HCT116 (cell line): ENCODE data around the gene CASQ1. TPM values are rescaled to one million over a fixed set of nuclear protein-coding genes. Genes with fewer than 3 reads are reported as not detected.

Experiments used
- ATAC-seq: fragments of 200-7000 bp; cut with Tn5 transposase; 2 replicates; pipeline ENCODE4 v1.9.1; 2020; ENCODE audit warnings: mild to moderate bottlenecking, moderate library complexity
- BruUV-seq: library from RNA; stranded (reverse); fragments of 400-500 nt; replicated peaks from 2 replicates; lab custom pipeline; 2021; lab: Mats Ljungman, UMichigan
- CTCF ChIA-PET: fragments of 300-600 bp; sonication (Branson Sonifier 250); formaldehyde crosslinking; loops from one replicate; lab custom pipeline; 2021; ENCODE audit warnings: antibody characterized with exemption; lab: Charles Lee
- POLR2A ChIA-PET: fragments of 300-600, 350-600 bp; sonication (Branson Sonifier 250); formaldehyde crosslinking; loops from one replicate; lab custom pipeline; 2021; ENCODE audit warnings: antibody characterized with exemption; lab: Charles Lee
- RAD21 ChIA-PET, 2 experiments: fragments of 300-600 bp; sonication (Branson Sonifier 250); formaldehyde crosslinking; loops; one replicate each; lab custom pipeline; 2023; ENCODE audit warnings: low total read pairs in 2 of 2; ENCODE audit not compliant: uncharacterized antibody in 2 of 2, unreplicated experiment in 2 of 2, low non-redundant PET in 1 of 2; lab: Charles Lee
- DNase-seq: peaks from one replicate; pipeline ENCODE4 v3.0.0-alpha.2; 2010; ENCODE audit warnings: low read depth, low spot score
- H2AFZ ChIP-seq: fragments of 200-600 bp; shearing (Covaris generic), sonication (generic); 2 replicates; pipeline ENCODE4 v1.6.1; 2017; ENCODE audit warnings: low read depth, mixed run types, mixed read lengths, antibody characterized with exemption, low read length; ENCODE audit not compliant: poor library complexity, severe bottlenecking
- H3K27ac ChIP-seq: 2 replicates; pipeline ENCODE4 v1.5.1; 2012; ENCODE audit warnings: low read depth, low read length
- H3K27me3 ChIP-seq: fragments of 200-600 bp; sonication (generic); 2 replicates; pipeline ENCODE4 v1.6.1; 2016; ENCODE audit warnings: mixed run types, low read length, mixed read lengths; ENCODE audit not compliant: insufficient read depth
- H3K36me3 ChIP-seq, 2 experiments: fragments of 200-500 bp in 1 of 2; fragments of 200-600 bp in 1 of 2; sonication (Bioruptor generic) in 1 of 2; sonication (generic) in 1 of 2; 2 replicates each; pipeline versions ENCODE4 v1.5.1 to v1.6.1; 2014 to 2016; ENCODE audit warnings: low read length in 2 of 2, inconsistent platforms in 1 of 2, mixed read lengths in 1 of 2, mixed run types in 1 of 2; ENCODE audit not compliant: insufficient read depth in 2 of 2, control insufficient read depth in 1 of 2
- H3K4me1 ChIP-seq, 2 experiments: fragments of 200-600 bp in 1 of 2; sonication (generic) in 1 of 2; 2 replicates each; pipeline versions ENCODE4 v1.5.1 to v1.6.1; 2012 to 2017; ENCODE audit warnings: low read length in 2 of 2, inconsistent platforms in 1 of 2, mild to moderate bottlenecking in 1 of 2, mixed read lengths in 1 of 2, mixed run types in 1 of 2, moderate library complexity in 1 of 2; ENCODE audit not compliant: insufficient read depth in 2 of 2, control insufficient read depth in 1 of 2
- H3K4me2 ChIP-seq: fragments of 200-600 bp; sonication (generic); 2 replicates; pipeline ENCODE4 v1.6.1; 2017; ENCODE audit warnings: mixed run types, low read length, mixed read lengths
- H3K4me3 ChIP-seq, 2 experiments: fragments of 200-600 bp in 1 of 2; sonication (generic) in 1 of 2; replicated peaks in 1 of 2; 2 replicates each; pipeline ENCODE4 v1.5.1; 2011 to 2016; ENCODE audit warnings: low read length in 2 of 2, control low read depth in 1 of 2, low read depth in 1 of 2, mild to moderate bottlenecking in 1 of 2, mixed read lengths in 1 of 2, mixed run types in 1 of 2
- H3K79me2 ChIP-seq: fragments of 200-600 bp; sonication (generic); 2 replicates; pipeline ENCODE4 v1.6.1; 2017; ENCODE audit warnings: mild to moderate bottlenecking, mixed run types, low read length, moderate library complexity, mixed read lengths; ENCODE audit not compliant: insufficient read depth
- H3K9ac ChIP-seq: fragments of 200-600 bp; sonication (generic); 2 replicates; pipeline ENCODE4 v1.6.1; 2016; ENCODE audit warnings: low read length, mixed read lengths
- H3K9me2 ChIP-seq: fragments of 200-600 bp; sonication (generic), shearing (Covaris generic); 2 replicates; pipeline ENCODE4 v1.6.1; 2017; ENCODE audit warnings: mixed run types, mild to moderate bottlenecking, moderate library complexity; ENCODE audit not compliant: insufficient read depth
- H3K9me3 ChIP-seq, 2 experiments: fragments of 200-500 bp in 1 of 2; fragments of 200-600 bp in 1 of 2; sonication (Bioruptor generic) in 1 of 2; sonication (generic) in 1 of 2; 2 replicates each; pipeline ENCODE4 v1.6.1; 2014 to 2017; ENCODE audit warnings: low read length in 2 of 2, mixed read lengths in 2 of 2, inconsistent platforms in 1 of 2, low read depth in 1 of 2, mild to moderate bottlenecking in 1 of 2, mixed run types in 1 of 2, moderate library complexity in 1 of 2; ENCODE audit not compliant: control insufficient read depth in 1 of 2, insufficient read depth in 1 of 2
- H4K20me1 ChIP-seq: fragments of 200-600 bp; sonication (generic), shearing (Covaris generic); 2 replicates; pipeline ENCODE4 v1.6.1; 2017; ENCODE audit warnings: mixed run types, mild to moderate bottlenecking, moderate library complexity; ENCODE audit not compliant: insufficient read depth
- CBX3 ChIP-seq: IDR thresholded peaks from 2 replicates; pipeline ENCODE4 v1.6.1; 2012; ENCODE audit warnings: low read depth
- EZH2 ChIP-seq: fragments of 200-600 bp; sonication (generic); IDR thresholded peaks from 2 replicates; pipeline ENCODE4 v1.6.1; 2017; ENCODE audit warnings: antibody characterized with exemption, mixed run types
- EZH2phosphoT487 ChIP-seq: fragments of 200-600 bp; IDR thresholded peaks from 2 replicates; pipeline ENCODE4 v1.6.1; 2018; ENCODE audit warnings: antibody characterized with exemption, borderline replicate concordance
- FOSL1 ChIP-seq: IDR thresholded peaks from 2 replicates; pipeline ENCODE4 v1.6.1; 2012; ENCODE audit warnings: low read depth
- JUND ChIP-seq: IDR thresholded peaks from 2 replicates; pipeline ENCODE4 v1.6.1; 2012
- POLR2AphosphoS5 ChIP-seq: IDR thresholded peaks from 2 replicates; pipeline ENCODE4 v1.6.1; 2011; ENCODE audit warnings: mild to moderate bottlenecking, low read depth, low read length, moderate library complexity
- ZBTB33 ChIP-seq: IDR thresholded peaks from 2 replicates; pipeline ENCODE4 v1.6.1; 2011; ENCODE audit warnings: mild to moderate bottlenecking, low read length, moderate library complexity; ENCODE audit not compliant: insufficient replicate concordance; ENCODE audit errors: extremely low read depth
- intact Hi-C: fragments of 100-400 bp; cut with micrococcal nuclease; formaldehyde crosslinking; loops from 2 replicates; pipeline ENCODE4 v1.10.0; 2022
- total RNA-seq: library from RNA; stranded (reverse); gene quantifications from one replicate; pipeline ENCODE4 v1.2.1, GENCODE V29; 2021; ENCODE audit not compliant: unreplicated experiment

Gene CASQ1
- total RNA-seq, 1 experiment from 2014 or later: not detected

- H3K9me3 ChIP-seq: no peaks in the 10 kb centered on the region
- intact Hi-C loops: no loop called here
- H3K4me3 ChIP-seq: no peak overlapping the region
- H3K36me3 ChIP-seq: peaks cover 42 to 62% of the 10 kb centered on the region in 2 experiments; a peak in 3 of 4 replicates
- no peak overlapping the region for H3K27ac ChIP-seq
- no peak for ATAC-seq
- no peak overlapping the region for H3K9ac ChIP-seq
- peaks cover 5 to 9% of the 10 kb centered on the region in 2 experiments; a peak in 3 of 4 replicates for H3K4me1 ChIP-seq
- no peak overlapping the region for H2AFZ ChIP-seq
- H4K20me1 ChIP-seq: 0 out of 2 replicates have a peak, but pooled peaks cover 4% of the 10 kb centered on the region
- POLR2A ChIA-PET: no interaction called here
- DNase-seq: no peak
- CTCF ChIA-PET: interaction anchor here (1.3 kb wide), 1 partner anchor 18 kb away, joined by 4 read pairs; no protein-coding TSS in a partner anchor
- H3K4me2 ChIP-seq: no peak overlapping the region
- H3K27me3 ChIP-seq: no peaks in the 10 kb centered on the region
- RAD21 ChIA-PET: no interaction called here
- no TSS peak for BruUV-seq
- H3K79me2 ChIP-seq: peaks cover 40% of the 10 kb centered on the region
- TF ChIP-seq POLR2AphosphoS5 (0 out of 2 replicates have a peak, but pooled peaks have one; percentile 25), EZH2phosphoT487 (no peak)
- H3K9me2 ChIP-seq: no peaks in the 10 kb centered on the region
These were observed 20.8 kb downstream of the CASQ1 start for GRCh38 chr1:160211046-160211790.

GRCh38 chr1:160214481-160215140 is 24.2 kb downstream of the CASQ1 start:
- H3K79me2 ChIP-seq: peaks cover 12% of the 10 kb centered on the region; the same call in 1 of the 2 replicates
- H3K9me3 ChIP-seq: no peaks in the 10 kb centered on the region
- no peak overlapping the region for H3K27ac ChIP-seq
- DNase-seq (no peak), ATAC-seq (no peak)
- no peak for TF ChIP-seq CBX3
- TF ChIP-seq EZH2: no peak
- TF ChIP-seq ZBTB33: no peak
- TF ChIP-seq FOSL1: no peak
- no peak for TF ChIP-seq JUND
- H2AFZ ChIP-seq: no peak overlapping the region
- ChIA-PET RAD21 (no interaction called here), POLR2A (no interaction called here), CTCF (no interaction called here)
- no peak overlapping the region for H3K4me2 ChIP-seq
- peaks cover 60 to 70% of the 10 kb centered on the region in 2 experiments for H3K36me3 ChIP-seq
- no peaks in the 10 kb centered on the region for H3K4me1 ChIP-seq
- no peaks in the 10 kb centered on the region for H3K9me2 ChIP-seq
- H3K9ac ChIP-seq: no peak overlapping the region
- BruUV-seq: no TSS peak
- H3K27me3 ChIP-seq: no peaks in the 10 kb centered on the region
- 0 out of 2 replicates have a peak, but pooled peaks cover 4% of the 10 kb centered on the region for H4K20me1 ChIP-seq
- intact Hi-C loops: no loop called here
- H3K4me3 ChIP-seq: no peak overlapping the region
